A673 (cell line): ENCODE measurements around the gene LTBP2.

Experiments
- EZH2 ChIP-seq: fragments of 200-600 bp; sonication (generic); IDR thresholded peaks from 2 replicates; pipeline ENCODE4 v1.6.1; 2017; ENCODE audit warnings: borderline replicate concordance, low read depth, mild to moderate bottlenecking, mixed read lengths, antibody characterized with exemption, low read length; ENCODE audit not compliant: poor library complexity, severe bottlenecking
- TF ChIP-seq, protein P1 (sequence below): fragments of 300-800, 200-600 bp; sonication (generic); conservative IDR thresholded peaks from 2 replicates; pipeline ENCODE4 v1.5.1; 2017; ENCODE audit warnings: low read depth, mild to moderate bottlenecking, antibody characterized with exemption, low read length, moderate library complexity, mixed read lengths

DNA sequence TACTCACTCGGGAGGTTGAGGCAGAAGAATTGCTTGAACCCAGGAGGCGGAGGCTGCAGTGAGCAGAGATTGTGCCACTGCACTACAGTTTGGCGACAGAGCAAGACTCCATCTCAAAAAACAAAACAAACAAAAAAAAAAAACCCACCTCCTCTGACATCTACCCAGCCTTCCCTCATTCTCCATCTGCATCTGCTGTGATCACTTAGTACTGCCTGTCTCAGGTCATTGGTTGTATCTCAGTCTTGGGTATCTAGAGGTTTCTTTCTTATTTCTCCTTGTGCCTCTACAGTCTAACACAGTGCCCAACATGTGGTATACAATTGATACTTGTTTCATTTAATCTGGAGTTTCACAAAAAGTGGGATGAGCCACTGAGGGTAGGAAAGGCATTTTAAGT, 5.3 kb downstream of the LTBP2 start:
- TF ChIP-seq, protein P1, sequence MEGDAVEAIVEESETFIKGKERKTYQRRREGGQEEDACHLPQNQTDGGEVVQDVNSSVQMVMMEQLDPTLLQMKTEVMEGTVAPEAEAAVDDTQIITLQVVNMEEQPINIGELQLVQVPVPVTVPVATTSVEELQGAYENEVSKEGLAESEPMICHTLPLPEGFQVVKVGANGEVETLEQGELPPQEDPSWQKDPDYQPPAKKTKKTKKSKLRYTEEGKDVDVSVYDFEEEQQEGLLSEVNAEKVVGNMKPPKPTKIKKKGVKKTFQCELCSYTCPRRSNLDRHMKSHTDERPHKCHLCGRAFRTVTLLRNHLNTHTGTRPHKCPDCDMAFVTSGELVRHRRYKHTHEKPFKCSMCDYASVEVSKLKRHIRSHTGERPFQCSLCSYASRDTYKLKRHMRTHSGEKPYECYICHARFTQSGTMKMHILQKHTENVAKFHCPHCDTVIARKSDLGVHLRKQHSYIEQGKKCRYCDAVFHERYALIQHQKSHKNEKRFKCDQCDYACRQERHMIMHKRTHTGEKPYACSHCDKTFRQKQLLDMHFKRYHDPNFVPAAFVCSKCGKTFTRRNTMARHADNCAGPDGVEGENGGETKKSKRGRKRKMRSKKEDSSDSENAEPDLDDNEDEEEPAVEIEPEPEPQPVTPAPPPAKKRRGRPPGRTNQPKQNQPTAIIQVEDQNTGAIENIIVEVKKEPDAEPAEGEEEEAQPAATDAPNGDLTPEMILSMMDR: no peak
- TF ChIP-seq EZH2: no peak
